DMS114 treated with DMSO at 0.1 percent for 48 hours (cell line): ENCODE measurements around the gene DRD2.

Experiments used
- DNase-seq: peaks from one replicate; lab custom pipeline; 2025; ENCODE audit not compliant: unreplicated experiment; lab: John Stamatoyannopoulos, UW

The DRD2 gene

DNA sequence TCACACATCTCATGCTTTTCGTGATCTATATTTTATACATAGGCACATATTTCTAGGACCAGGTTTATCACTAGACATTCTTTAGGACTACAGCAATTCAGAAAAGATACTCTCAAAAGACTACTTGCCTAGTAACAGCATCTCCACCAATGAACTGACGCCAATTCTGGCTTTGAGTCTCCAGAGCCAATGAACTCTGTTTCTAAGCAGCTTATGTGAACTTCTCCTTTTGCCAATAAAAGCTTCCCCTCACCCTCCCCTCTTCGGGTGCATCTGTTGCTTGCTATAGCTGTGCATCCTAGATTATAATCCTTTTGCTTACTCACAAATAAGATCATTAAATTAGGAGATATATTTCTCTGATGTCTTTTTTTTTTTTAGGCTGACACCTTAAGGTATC, 99.0 kb downstream of the DRD2 start:
- no peak for DNase-seq

- DNase-seq = no peak
Measured at GRCh38 chr11:113375402-113375801, 99.8 kb downstream of the DRD2 start.

DNA sequence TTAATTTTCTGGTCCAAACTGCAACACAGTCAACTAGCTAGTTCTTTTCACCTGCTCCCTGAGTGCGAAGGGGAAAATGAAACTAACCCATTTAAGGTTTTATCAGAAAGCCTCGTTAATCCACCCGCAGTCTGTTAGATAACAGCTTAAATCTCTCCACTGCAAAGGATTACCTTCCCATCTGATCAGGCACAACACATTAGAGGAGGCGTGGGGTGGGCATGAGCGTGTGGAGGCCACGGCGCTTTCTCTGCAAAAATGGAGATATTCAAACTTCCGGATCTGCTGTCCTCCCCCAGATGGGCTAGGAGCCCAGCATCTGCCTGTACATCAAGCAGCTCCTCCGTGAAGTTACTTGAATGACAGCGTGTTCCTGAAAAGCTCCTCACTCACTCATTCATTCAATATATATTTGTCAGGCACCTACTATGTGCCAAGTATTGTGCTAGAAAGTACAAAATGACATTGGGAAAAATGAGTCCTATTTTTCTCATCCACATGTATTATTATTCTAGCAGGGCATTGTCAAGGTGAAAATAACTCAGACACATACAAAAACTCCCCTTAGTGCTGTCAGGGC, 101.1 kb downstream of the DRD2 start:
- no peak for DNase-seq

DNA sequence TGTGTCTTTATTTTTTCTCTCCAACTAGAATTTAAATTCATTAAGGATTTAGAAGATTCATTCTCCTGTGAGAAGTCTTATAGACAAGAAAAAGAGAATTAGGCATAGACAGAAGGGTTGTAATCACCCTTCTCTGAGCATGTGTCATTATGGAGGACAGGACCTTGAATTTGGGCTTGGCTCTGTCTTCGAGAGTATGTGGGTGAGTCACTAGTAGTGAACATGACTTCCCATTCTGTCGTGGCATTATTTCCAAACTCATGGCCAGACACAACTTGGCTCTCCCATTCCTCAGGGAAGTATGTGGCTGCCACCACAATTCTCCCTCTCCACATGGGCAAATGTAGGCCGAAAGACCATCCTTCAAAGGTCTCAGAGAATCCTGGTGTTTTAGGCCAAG, 101.9 kb downstream of the DRD2 start:
- no peak for DNase-seq

DNA sequence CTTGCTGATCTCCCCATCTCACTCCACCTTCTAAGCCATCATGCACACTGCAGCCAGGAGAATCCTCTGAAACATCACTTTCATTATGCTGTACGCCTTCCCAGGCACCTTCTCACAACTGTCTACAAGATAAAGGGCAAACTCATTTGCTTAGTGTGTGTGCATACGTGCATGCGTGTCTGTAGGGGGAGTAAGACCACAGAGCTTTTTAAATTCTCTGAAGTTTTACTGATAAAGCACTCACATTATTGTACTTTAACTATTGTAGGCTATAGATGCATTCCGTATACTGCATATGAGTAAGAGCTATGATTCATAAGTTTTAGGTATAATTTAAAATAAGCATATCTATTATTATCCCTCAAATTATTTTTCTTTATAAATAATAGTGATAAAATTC, 102.9 kb downstream of the DRD2 start:
- DNase-seq = no peak

DNA sequence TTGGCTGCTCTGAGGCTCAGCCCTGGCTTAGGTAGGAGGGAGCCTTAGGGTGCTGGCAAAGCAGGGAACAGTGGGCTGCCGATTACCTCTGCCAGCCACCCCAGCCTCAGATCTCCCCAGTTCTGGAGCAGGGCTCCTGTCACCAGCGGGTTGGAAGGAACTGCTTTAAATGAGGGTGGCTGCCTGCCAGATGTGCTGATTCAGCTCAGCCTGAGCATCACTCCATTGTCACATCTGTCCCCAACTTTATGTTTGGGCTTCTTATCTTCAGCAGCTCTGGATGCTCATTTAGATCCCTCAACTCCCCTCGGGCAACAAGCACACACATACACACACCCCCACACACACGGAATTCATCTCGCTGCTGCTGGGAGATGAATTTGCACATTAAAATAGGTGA, 104.6 kb downstream of the DRD2 start:
- DNase-seq = no peak

- DNase-seq = no peak
Measured at GRCh38 chr11:113369411-113369810, 105.8 kb downstream of the DRD2 start.

DNA sequence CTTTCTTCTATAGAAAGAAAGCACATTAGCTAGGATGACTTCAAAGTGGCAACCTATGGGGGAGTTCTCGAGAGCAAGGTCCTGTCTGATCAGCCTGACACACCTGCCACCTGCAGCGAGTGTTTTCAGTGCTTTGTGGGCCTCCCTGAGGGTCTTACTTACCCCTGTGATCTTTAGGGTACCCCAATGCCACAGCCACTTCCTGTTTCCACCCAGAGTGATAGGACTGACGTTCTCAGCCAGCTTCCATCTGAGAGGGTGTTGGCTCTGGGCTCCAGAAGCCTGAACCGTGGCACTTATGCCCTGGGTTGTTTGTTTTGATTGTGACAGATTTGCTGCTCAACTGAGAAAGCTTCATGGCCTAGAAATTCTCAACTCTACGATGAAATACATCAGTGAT, 109.3 kb downstream of the DRD2 start:
- no peak for DNase-seq

DNA sequence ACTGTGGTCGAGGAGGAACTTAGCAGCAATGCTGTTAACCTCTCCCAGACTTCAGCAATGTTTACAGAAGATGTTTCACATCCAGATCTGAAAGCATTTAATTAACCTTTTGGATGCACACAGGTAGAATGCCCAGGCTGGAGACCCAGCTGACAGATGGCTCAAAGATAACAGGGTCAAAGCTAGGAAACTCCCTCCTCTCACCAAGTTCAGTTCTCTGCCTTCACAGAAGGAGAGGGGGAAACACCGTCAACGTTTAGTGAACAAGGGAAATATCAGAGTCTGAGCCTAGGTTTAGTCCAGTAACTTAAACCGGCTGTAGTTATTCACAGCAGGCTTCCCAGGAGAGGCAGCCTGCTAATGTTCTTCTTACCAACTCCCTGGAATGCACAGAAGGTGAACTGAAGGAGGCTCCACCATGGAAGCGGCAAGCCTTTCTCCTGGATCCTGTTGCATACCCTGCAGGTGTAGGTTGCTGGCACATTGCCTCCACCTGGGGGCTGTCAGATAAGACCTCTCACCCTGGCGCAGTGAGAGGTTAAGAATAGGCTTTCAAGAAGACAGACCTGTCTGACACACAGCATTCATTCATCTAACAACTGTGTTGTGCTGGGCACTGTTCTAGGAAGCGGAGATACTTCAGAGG, 111.1 kb downstream of the DRD2 start:
- no peak for DNase-seq

DNA sequence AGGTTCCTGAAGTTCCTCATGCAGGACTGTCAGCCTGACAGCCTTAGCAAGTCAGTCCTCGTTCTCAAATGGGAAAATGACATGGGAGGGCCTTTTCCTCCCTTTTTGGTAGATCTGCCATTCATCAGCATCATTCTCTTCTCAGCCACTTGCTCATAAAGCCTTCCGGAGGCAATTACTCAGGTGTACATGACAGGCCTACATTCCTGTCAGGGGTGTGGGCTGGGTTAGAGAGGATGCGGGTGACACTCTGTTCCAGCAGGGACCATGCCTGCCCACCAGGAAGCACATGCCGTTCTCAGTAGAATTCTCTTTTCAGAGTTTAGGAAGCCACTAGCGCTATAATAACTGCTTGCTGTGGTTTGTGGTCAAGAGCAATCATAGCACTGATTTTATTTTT, 111.8 kb downstream of the DRD2 start:
- no peak for DNase-seq
